H9 (cell line): ENCODE data around the gene KAT7. TPM values are rescaled to one million over a fixed set of nuclear protein-coding genes. Genes with fewer than 3 reads are reported as not detected.

Source experiments
- DNase-seq: peaks from one replicate; pipeline ENCODE4 v3.0.0-alpha.2; 2017
- H2AFZ ChIP-seq: one replicate; pipeline ENCODE4 v1.6.1; 2013; ENCODE audit warnings: mild to moderate bottlenecking, low read length, control low read depth, moderate library complexity
- H2AK5ac ChIP-seq: 2 replicates; pipeline ENCODE4 v1.6.1; 2013; ENCODE audit warnings: low read length, control low read depth, mixed read lengths; ENCODE audit not compliant: insufficient read length
- H2BK120ac ChIP-seq: one replicate; pipeline ENCODE4 v1.6.1; 2013; ENCODE audit warnings: low read depth, mild to moderate bottlenecking, low read length, control low read depth, inconsistent platforms; ENCODE audit not compliant: poor library complexity, severe bottlenecking
- H2BK12ac ChIP-seq: 2 replicates; pipeline ENCODE4 v1.6.1; 2013; ENCODE audit warnings: low read length, control low read depth, mixed read lengths, low read depth; ENCODE audit not compliant: insufficient read length
- H2BK15ac ChIP-seq: 2 replicates; pipeline ENCODE4 v1.6.1; 2013; ENCODE audit warnings: low read depth, low read length, control low read depth
- H2BK20ac ChIP-seq: one replicate; pipeline ENCODE4 v1.6.1; 2013; ENCODE audit warnings: low read depth, mild to moderate bottlenecking, low read length, control low read depth, inconsistent platforms; ENCODE audit not compliant: poor library complexity, severe bottlenecking
- H2BK5ac ChIP-seq: 2 replicates; pipeline ENCODE4 v1.6.1; 2013; ENCODE audit warnings: low read length, control low read depth, mixed read lengths; ENCODE audit not compliant: insufficient read length
- H3K14ac ChIP-seq: 2 replicates; pipeline ENCODE4 v1.6.1; 2013; ENCODE audit warnings: low read length, control low read depth; ENCODE audit not compliant: insufficient read depth
- H3K18ac ChIP-seq: 2 replicates; pipeline ENCODE4 v1.6.1; 2013; ENCODE audit warnings: low read depth, mild to moderate bottlenecking, mixed read lengths, low read length, control low read depth; ENCODE audit not compliant: insufficient read length
- H3K23ac ChIP-seq: 2 replicates; pipeline ENCODE4 v1.6.1; 2013; ENCODE audit warnings: low read length, control low read depth, mixed read lengths, low read depth; ENCODE audit not compliant: insufficient read length
- H3K23me2 ChIP-seq: 2 replicates; pipeline ENCODE4 v1.6.1; 2013; ENCODE audit warnings: low read depth, mild to moderate bottlenecking, mixed read lengths, low read length, control low read depth; ENCODE audit not compliant: insufficient read length, poor library complexity, severe bottlenecking
- H3K27ac ChIP-seq: 2 replicates; pipeline ENCODE4 v1.5.1; 2013; ENCODE audit warnings: low read length, control low read depth, mixed read lengths, low read depth; ENCODE audit not compliant: insufficient read length
- H3K27me3 ChIP-seq: 2 replicates; pipeline ENCODE4 v1.6.1; 2013; ENCODE audit warnings: low read length, control low read depth, inconsistent platforms; ENCODE audit not compliant: insufficient read depth
- H3K4ac ChIP-seq: 2 replicates; pipeline ENCODE4 v1.6.1; 2013; ENCODE audit warnings: low read depth, mild to moderate bottlenecking, control low read depth, inconsistent platforms, low read length, moderate library complexity
- H3K4me1 ChIP-seq: 2 replicates; pipeline ENCODE4 v1.6.1; 2013; ENCODE audit warnings: low read length, control low read depth, inconsistent platforms; ENCODE audit not compliant: insufficient read depth
- H3K4me2 ChIP-seq: 2 replicates; pipeline ENCODE4 v1.6.1; 2013; ENCODE audit warnings: low read length, control low read depth, mixed read lengths; ENCODE audit not compliant: insufficient read length, insufficient read depth
- H3K56ac ChIP-seq: 2 replicates; pipeline ENCODE4 v1.6.1; 2013; ENCODE audit warnings: low read depth, mild to moderate bottlenecking, mixed read lengths, low read length, control low read depth; ENCODE audit not compliant: insufficient read length
- H3K79me1 ChIP-seq: 2 replicates; pipeline ENCODE4 v1.6.1; 2013; ENCODE audit warnings: low read depth, mild to moderate bottlenecking, moderate library complexity, low read length, control low read depth, inconsistent platforms; ENCODE audit not compliant: insufficient read depth, poor library complexity, severe bottlenecking
- H3K79me2 ChIP-seq: 2 replicates; pipeline ENCODE4 v1.6.1; 2013; ENCODE audit warnings: low read length, control low read depth, inconsistent platforms; ENCODE audit not compliant: insufficient read depth
- H3K9ac ChIP-seq: 2 replicates; pipeline ENCODE4 v1.6.1; 2013; ENCODE audit warnings: low read length, control low read depth, mixed read lengths; ENCODE audit not compliant: insufficient read length; ENCODE audit errors: extremely low read depth
- H3K9me3 ChIP-seq: one replicate; pipeline ENCODE4 v1.6.1; 2013; ENCODE audit warnings: low read depth, low read length, inconsistent platforms; ENCODE audit not compliant: control insufficient read depth
- H3T11ph ChIP-seq: one replicate; pipeline ENCODE4 v1.6.1; 2013; ENCODE audit warnings: mild to moderate bottlenecking, low read length, control low read depth, inconsistent platforms
- H4K20me1 ChIP-seq: one replicate; pipeline ENCODE4 v1.6.1; 2013; ENCODE audit not compliant: control insufficient read depth, insufficient read length, insufficient read depth
- H4K5ac ChIP-seq: 2 replicates; pipeline ENCODE4 v1.6.1; 2013; ENCODE audit warnings: low read depth, mild to moderate bottlenecking, mixed read lengths, low read length, control low read depth; ENCODE audit not compliant: insufficient read length
- H4K8ac ChIP-seq: replicated peaks from 2 replicates; pipeline ENCODE4 v1.6.1; 2013; ENCODE audit warnings: low read length, control low read depth, mixed read lengths, low read depth; ENCODE audit not compliant: insufficient read length
- H4K91ac ChIP-seq: 2 replicates; pipeline ENCODE4 v1.6.1; 2013; ENCODE audit warnings: low read depth, mild to moderate bottlenecking, moderate library complexity, mixed read lengths, low read length, control low read depth; ENCODE audit not compliant: insufficient read length
- H3K27ac Mint-ChIP-seq, 3 experiments: 2 replicates in 2 of 3; 3 replicates in 1 of 3; pipeline ENCODE4 v1.8.0; 2020 to 2021; ENCODE audit warnings: mixed read lengths in 3 of 3, mild to moderate bottlenecking in 1 of 3, moderate library complexity in 1 of 3
- H3K27me3 Mint-ChIP-seq: 2 replicates; pipeline ENCODE4 v1.8.0; 2021; ENCODE audit warnings: low read depth, mild to moderate bottlenecking, moderate library complexity, mixed read lengths
- H3K36me3 Mint-ChIP-seq, 3 experiments: 2 replicates in 2 of 3; 3 replicates in 1 of 3; pipeline ENCODE4 v1.8.0; 2020 to 2021; ENCODE audit warnings: low read depth in 3 of 3, mixed read lengths in 3 of 3; ENCODE audit not compliant: insufficient read depth in 1 of 3
- H3K4me1 Mint-ChIP-seq, 2 experiments: 2 replicates each; pipeline ENCODE4 v1.8.0; 2020; ENCODE audit warnings: mixed read lengths in 2 of 2
- H3K4me3 Mint-ChIP-seq, 2 experiments: 2 replicates in 1 of 2; 3 replicates in 1 of 2; pipeline ENCODE4 v1.8.0; 2020 to 2021; ENCODE audit warnings: mild to moderate bottlenecking in 2 of 2, mixed read lengths in 2 of 2, moderate library complexity in 1 of 2
- H3K9me3 Mint-ChIP-seq, 2 experiments: 2 replicates in 1 of 2; 3 replicates in 1 of 2; pipeline ENCODE4 v1.8.0; 2020; ENCODE audit warnings: mild to moderate bottlenecking in 2 of 2, mixed read lengths in 2 of 2, moderate library complexity in 1 of 2
- total RNA-seq: library from RNA; stranded (reverse); gene quantifications from 2 replicates; pipeline ENCODE4 v1.2.1, GENCODE V29; 2021
- TF ChIP-seq, protein P1 (sequence below): fragments of 200-600 bp; sonication (generic); conservative IDR thresholded peaks from 3 replicates; pipeline ENCODE4 v1.8.0; 2021; ENCODE audit warnings: antibody characterized with exemption, mild to moderate bottlenecking

The KAT7 gene
- total RNA-seq, 1 experiment from 2014 or later = 93.1 TPM

DNA sequence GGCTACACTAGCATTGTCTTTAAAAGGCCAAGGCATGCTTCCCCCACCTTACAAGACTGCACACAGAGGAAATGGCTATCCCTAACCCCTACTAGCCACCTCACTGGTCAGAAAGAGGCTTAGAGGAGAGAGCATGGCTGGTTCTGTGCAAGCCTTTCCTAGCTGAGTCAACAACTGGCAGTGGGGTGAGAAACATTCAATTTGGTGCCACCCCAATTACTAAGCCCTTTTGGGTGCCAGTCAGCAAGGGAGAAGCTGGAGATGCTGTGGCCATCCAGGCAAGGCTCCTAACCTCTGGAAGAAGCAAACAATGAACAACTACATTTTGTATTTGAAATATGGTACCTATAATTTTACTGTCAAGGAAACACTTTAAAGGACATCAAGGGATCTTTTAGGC lies 4.7 kb upstream of the KAT7 start:
- H4K91ac ChIP-seq = no peak overlapping the region
- Mint-ChIP-seq H3K4me1 (peaks cover 10 to 12% of the 10 kb centered on the region in 2 experiments), H3K27me3 (peaks cover 9% of the 10 kb centered on the region; the same call in 1 of the 2 replicates), H3K9me3 (no peaks in the 10 kb centered on the region; a peak in 1 of 5 replicates), H3K36me3 (no peaks in the 10 kb centered on the region), H3K27ac (peak overlapping the region in 1 of 3 experiments; percentile 9; a peak in 1 of 7 replicates), H3K4me3 (no peak overlapping the region)
- no peaks in the 10 kb centered on the region for H3K4me1 ChIP-seq
- no peak overlapping the region for H3K4me2 ChIP-seq
- H2BK20ac ChIP-seq = no peak overlapping the region
- TF ChIP-seq, protein P1, sequence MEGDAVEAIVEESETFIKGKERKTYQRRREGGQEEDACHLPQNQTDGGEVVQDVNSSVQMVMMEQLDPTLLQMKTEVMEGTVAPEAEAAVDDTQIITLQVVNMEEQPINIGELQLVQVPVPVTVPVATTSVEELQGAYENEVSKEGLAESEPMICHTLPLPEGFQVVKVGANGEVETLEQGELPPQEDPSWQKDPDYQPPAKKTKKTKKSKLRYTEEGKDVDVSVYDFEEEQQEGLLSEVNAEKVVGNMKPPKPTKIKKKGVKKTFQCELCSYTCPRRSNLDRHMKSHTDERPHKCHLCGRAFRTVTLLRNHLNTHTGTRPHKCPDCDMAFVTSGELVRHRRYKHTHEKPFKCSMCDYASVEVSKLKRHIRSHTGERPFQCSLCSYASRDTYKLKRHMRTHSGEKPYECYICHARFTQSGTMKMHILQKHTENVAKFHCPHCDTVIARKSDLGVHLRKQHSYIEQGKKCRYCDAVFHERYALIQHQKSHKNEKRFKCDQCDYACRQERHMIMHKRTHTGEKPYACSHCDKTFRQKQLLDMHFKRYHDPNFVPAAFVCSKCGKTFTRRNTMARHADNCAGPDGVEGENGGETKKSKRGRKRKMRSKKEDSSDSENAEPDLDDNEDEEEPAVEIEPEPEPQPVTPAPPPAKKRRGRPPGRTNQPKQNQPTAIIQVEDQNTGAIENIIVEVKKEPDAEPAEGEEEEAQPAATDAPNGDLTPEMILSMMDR = no peak
- H2BK12ac ChIP-seq = no peak overlapping the region
- no peaks in the 10 kb centered on the region for H4K20me1 ChIP-seq
- no peaks in the 10 kb centered on the region for H3K9me3 ChIP-seq
- H3K14ac ChIP-seq = no peak overlapping the region
- no peak overlapping the region for H2BK120ac ChIP-seq
- DNase-seq = no peak
- no peak overlapping the region for H3T11ph ChIP-seq
- H3K56ac ChIP-seq = no peak overlapping the region
- no peaks in the 10 kb centered on the region for H3K79me2 ChIP-seq
- no peak overlapping the region for H4K5ac ChIP-seq
- H2BK15ac ChIP-seq = no peak overlapping the region
- peaks cover 8% of the 10 kb centered on the region for H3K23me2 ChIP-seq
- H2AK5ac ChIP-seq = no peak overlapping the region
- H3K27ac ChIP-seq = no peak overlapping the region
- H2BK5ac ChIP-seq = no peak overlapping the region
- no peaks in the 10 kb centered on the region for H3K79me1 ChIP-seq
- no peak overlapping the region for H2AFZ ChIP-seq
- no peak overlapping the region for H3K18ac ChIP-seq
- no peak overlapping the region for H3K4ac ChIP-seq
- H4K8ac ChIP-seq = no peak overlapping the region
- no peak overlapping the region for H3K23ac ChIP-seq
- no peak overlapping the region for H3K9ac ChIP-seq
- H3K27me3 ChIP-seq = no peaks in the 10 kb centered on the region; the same call in 1 of the 2 replicates
